HepG2 (cell line): ENCODE results near the gene MAP3K9. TPM values are rescaled to one million over a fixed set of nuclear protein-coding genes. Genes with fewer than 3 reads are reported as not detected.

Experiments used
- CBX1 ChIP-seq: IDR thresholded peaks from one replicate; pipeline ENCODE4 v1.6.1; 2016; ENCODE audit warnings: antibody characterized with exemption, low read depth
- FOSL2 ChIP-seq: sonication (generic); formaldehyde crosslinking; IDR thresholded peaks from 2 replicates; pipeline ENCODE4 v1.4.0; 2020; ENCODE audit warnings: missing genetic modification reagents
- IKZF1 ChIP-seq: fragments of 450-650 bp; IDR thresholded peaks from 2 replicates; pipeline ENCODE4 v1.7.1; 2016
- MEF2D ChIP-seq: sonication (generic); formaldehyde crosslinking; IDR thresholded peaks from 2 replicates; pipeline ENCODE4 v1.5.1; 2020; ENCODE audit warnings: mild to moderate bottlenecking, missing genetic modification reagents
- RAD51 ChIP-seq: fragments of 450-650 bp; IDR thresholded peaks from 2 replicates; pipeline ENCODE4 v1.6.1; 2016; ENCODE audit warnings: borderline replicate concordance
- RBM22 ChIP-seq: fragments of 200-400 bp; formaldehyde crosslinking; optimal IDR thresholded peaks from 2 replicates; pipeline ENCODE3; 2017; ENCODE audit warnings: mild to moderate bottlenecking, low read length, moderate library complexity
- SRF ChIP-seq: IDR thresholded peaks from 2 replicates; pipeline ENCODE4 v1.6.1; 2011; ENCODE audit warnings: mild to moderate bottlenecking, low read depth, low read length, moderate library complexity
- SRY ChIP-seq: sonication (generic); formaldehyde crosslinking; IDR thresholded peaks from 2 replicates; pipeline ENCODE4 v1.8.0; 2022; ENCODE audit warnings: mild to moderate bottlenecking, missing genetic modification reagents
- YY1 ChIP-seq: IDR thresholded peaks from 2 replicates; pipeline ENCODE4 v1.6.1; 2011; ENCODE audit warnings: low read length, low read depth, moderate library complexity, mild to moderate bottlenecking; ENCODE audit not compliant: insufficient read depth, insufficient replicate concordance
- ZFP36L2 ChIP-seq: sonication (generic); formaldehyde crosslinking; IDR thresholded peaks from 2 replicates; pipeline ENCODE4 v1.4.0; 2020; ENCODE audit warnings: missing genetic modification reagents
- ZKSCAN5 ChIP-seq: sonication (generic); formaldehyde crosslinking; IDR thresholded peaks from 2 replicates; pipeline ENCODE4 v1.5.1; 2020; ENCODE audit warnings: mild to moderate bottlenecking, missing genetic modification reagents
- ZNF136 ChIP-seq: sonication (generic); formaldehyde crosslinking; IDR thresholded peaks from 2 replicates; pipeline ENCODE4 v1.8.1; 2022; ENCODE audit warnings: low read depth, mild to moderate bottlenecking, moderate library complexity, missing genetic modification reagents
- ZNF143 ChIP-seq: sonication (generic); formaldehyde crosslinking; IDR thresholded peaks from 2 replicates; pipeline ENCODE4 v1.4.0; 2020; ENCODE audit warnings: missing genetic modification reagents
- ZNF207 ChIP-seq: fragments of 450-650 bp; IDR thresholded peaks from 2 replicates; pipeline ENCODE4 v1.6.1; 2016; ENCODE audit warnings: antibody characterized with exemption, borderline replicate concordance
- ZNF598 ChIP-seq: sonication (generic); formaldehyde crosslinking; IDR thresholded peaks from 2 replicates; pipeline ENCODE4 v1.5.1; 2020; ENCODE audit warnings: mild to moderate bottlenecking, missing genetic modification reagents, borderline replicate concordance
- ZNF670 ChIP-seq: sonication (generic); formaldehyde crosslinking; IDR thresholded peaks from 2 replicates; pipeline ENCODE4 v1.8.0; 2022; ENCODE audit warnings: mild to moderate bottlenecking, missing genetic modification reagents, borderline replicate concordance
- ZNF709 ChIP-seq: sonication (generic); formaldehyde crosslinking; IDR thresholded peaks from 2 replicates; pipeline ENCODE4 v1.5.0; 2020; ENCODE audit warnings: mild to moderate bottlenecking, missing genetic modification reagents
- ZNF724P ChIP-seq: sonication (generic); formaldehyde crosslinking; IDR thresholded peaks from 2 replicates; pipeline ENCODE4 v1.8.0; 2022; ENCODE audit warnings: missing genetic modification reagents, borderline replicate concordance
- ZNF768 ChIP-seq: sonication (generic); formaldehyde crosslinking; IDR thresholded peaks from 2 replicates; pipeline ENCODE4 v1.4.0; 2020; ENCODE audit warnings: missing genetic modification reagents
- polyA plus RNA-seq, 8 experiments: library from polyadenylated mRNA; depleted of rRNA in 3 of 8; stranded (reverse) in 7 of 8; unstranded in 1 of 8; fragments of >200 nt; fragmentation: Illumina TruSeq in 4 of 8; extraction: Trizol in 4 of 8; gene quantifications; 2 replicates each; pipeline versions ENCODE4 v1.2.1 to v1.2.3, GENCODE V29; 2011 to 2016; ENCODE audit warnings: low read depth in 4 of 8, missing spikeins in 1 of 8, mixed read lengths in 1 of 8; ENCODE audit not compliant: insufficient read depth in 1 of 8
- total RNA-seq, 5 experiments: library from RNA; depleted of rRNA; stranded (reverse); fragments of >200 nt; fragmentation: Illumina TruSeq; extraction: Trizol; gene quantifications; 2 replicates each; pipeline ENCODE4 v1.2.3, GENCODE V29; 2016; ENCODE audit warnings: low read depth in 1 of 5
- TF ChIP-seq, protein P1 (sequence below): fragments of 450-650 bp; IDR thresholded peaks from 2 replicates; pipeline ENCODE4 v1.6.1; 2017; ENCODE audit warnings: mild to moderate bottlenecking
- TF ChIP-seq, protein P2 (sequence below): IDR thresholded peaks from 2 replicates; pipeline ENCODE4 v1.6.1; 2016; ENCODE audit warnings: missing compliant biosample characterization, missing genetic modification reagents, borderline replicate concordance
- TF ChIP-seq, protein P3 (sequence below): sonication (generic); formaldehyde crosslinking; IDR thresholded peaks from 2 replicates; pipeline ENCODE4 v1.5.0; 2020; ENCODE audit warnings: missing genetic modification reagents
- TF ChIP-seq, protein P4 (sequence below): sonication (generic); formaldehyde crosslinking; IDR thresholded peaks from 2 replicates; pipeline ENCODE4 v1.5.0; 2020; ENCODE audit warnings: missing genetic modification reagents, mild to moderate bottlenecking, borderline replicate concordance
- TF ChIP-seq, protein P5 (sequence below): sonication (generic); formaldehyde crosslinking; IDR thresholded peaks from 2 replicates; pipeline ENCODE4 v1.4.0; 2020; ENCODE audit warnings: mild to moderate bottlenecking, missing genetic modification reagents

MAP3K9 gene
- total and polyA plus RNA-seq, 2 of the 13 experiments (the other 11 are each of a cell fraction or from before 2014, with no cell fraction given), result 4.3 to 4.5 TPM

DNA sequence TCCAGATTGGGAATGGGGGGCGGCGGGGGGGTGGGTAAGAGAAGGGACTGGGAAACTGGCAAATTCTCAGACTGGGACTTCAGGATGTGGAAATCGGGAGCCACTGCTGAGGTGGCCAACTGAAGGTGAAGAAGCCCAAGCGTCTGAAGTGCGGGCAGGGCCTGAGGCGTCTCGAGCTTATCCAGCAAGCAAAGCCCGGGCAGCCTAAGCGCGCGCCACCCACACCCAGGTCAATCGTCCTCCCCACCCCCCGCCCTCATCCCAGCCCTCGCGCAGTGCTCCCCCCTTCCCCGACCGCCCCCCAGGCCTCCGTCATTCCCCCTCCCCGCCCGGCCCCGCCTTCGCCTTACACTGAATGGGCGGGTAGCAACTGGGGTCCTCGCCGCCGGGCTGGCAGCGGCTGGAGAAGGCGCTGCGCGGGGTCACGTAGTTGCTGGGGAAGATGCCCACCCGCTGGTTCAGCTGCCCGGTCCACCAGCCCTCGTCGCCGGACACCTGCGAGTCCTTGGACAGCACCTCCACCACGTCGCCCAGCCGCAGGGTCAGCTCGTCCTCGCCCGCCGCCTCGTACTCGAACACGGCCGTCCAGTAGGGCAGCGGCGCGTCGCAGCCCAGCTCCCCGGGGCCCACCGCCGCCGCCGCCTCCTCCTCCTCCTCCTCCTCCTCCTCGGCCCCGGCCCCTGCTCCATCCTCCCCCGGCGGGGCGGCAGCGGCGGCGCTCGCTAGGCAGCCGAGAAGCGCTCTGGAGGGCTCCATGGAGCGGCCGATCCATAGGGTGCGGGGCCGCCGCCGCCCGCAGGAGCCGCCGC lies 693 bp downstream of the MAP3K9 start (continued):
- TF ChIP-seq ZNF724P (CRISPR knock-in tag), result no peak
- peak; percentile 33; the same call in 1 of the 2 replicates for TF ChIP-seq ZNF768 (CRISPR knock-in tag)
- TF ChIP-seq, protein P1, sequence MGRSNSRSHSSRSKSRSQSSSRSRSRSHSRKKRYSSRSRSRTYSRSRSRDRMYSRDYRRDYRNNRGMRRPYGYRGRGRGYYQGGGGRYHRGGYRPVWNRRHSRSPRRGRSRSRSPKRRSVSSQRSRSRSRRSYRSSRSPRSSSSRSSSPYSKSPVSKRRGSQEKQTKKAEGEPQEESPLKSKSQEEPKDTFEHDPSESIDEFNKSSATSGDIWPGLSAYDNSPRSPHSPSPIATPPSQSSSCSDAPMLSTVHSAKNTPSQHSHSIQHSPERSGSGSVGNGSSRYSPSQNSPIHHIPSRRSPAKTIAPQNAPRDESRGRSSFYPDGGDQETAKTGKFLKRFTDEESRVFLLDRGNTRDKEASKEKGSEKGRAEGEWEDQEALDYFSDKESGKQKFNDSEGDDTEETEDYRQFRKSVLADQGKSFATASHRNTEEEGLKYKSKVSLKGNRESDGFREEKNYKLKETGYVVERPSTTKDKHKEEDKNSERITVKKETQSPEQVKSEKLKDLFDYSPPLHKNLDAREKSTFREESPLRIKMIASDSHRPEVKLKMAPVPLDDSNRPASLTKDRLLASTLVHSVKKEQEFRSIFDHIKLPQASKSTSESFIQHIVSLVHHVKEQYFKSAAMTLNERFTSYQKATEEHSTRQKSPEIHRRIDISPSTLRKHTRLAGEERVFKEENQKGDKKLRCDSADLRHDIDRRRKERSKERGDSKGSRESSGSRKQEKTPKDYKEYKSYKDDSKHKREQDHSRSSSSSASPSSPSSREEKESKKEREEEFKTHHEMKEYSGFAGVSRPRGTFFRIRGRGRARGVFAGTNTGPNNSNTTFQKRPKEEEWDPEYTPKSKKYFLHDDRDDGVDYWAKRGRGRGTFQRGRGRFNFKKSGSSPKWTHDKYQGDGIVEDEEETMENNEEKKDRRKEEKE, result no peak
- no peak for TF ChIP-seq SRF
- TF ChIP-seq ZFP36L2, result no peak
- TF ChIP-seq ZNF136 (CRISPR knock-in tag), result no peak
- TF ChIP-seq, protein P2, sequence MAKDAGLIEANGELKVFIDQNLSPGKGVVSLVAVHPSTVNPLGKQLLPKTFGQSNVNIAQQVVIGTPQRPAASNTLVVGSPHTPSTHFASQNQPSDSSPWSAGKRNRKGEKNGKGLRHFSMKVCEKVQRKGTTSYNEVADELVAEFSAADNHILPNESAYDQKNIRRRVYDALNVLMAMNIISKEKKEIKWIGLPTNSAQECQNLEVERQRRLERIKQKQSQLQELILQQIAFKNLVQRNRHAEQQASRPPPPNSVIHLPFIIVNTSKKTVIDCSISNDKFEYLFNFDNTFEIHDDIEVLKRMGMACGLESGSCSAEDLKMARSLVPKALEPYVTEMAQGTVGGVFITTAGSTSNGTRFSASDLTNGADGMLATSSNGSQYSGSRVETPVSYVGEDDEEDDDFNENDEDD (CRISPR knock-in tag), result no peak
- peak; percentile 19 for TF ChIP-seq YY1
- TF ChIP-seq SRY (CRISPR knock-in tag), result no peak
- TF ChIP-seq ZNF670 (CRISPR knock-in tag), result no peak
- no peak for TF ChIP-seq ZNF598 (CRISPR knock-in tag)
- no peak for TF ChIP-seq CBX1
- no peak for TF ChIP-seq IKZF1
- TF ChIP-seq, protein P3, sequence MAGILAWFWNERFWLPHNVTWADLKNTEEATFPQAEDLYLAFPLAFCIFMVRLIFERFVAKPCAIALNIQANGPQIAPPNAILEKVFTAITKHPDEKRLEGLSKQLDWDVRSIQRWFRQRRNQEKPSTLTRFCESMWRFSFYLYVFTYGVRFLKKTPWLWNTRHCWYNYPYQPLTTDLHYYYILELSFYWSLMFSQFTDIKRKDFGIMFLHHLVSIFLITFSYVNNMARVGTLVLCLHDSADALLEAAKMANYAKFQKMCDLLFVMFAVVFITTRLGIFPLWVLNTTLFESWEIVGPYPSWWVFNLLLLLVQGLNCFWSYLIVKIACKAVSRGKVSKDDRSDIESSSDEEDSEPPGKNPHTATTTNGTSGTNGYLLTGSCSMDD (CRISPR knock-in tag), result no peak
- no peak for TF ChIP-seq ZNF207
- TF ChIP-seq ZKSCAN5, result no peak
- TF ChIP-seq MEF2D (CRISPR knock-in tag), result no peak
- TF ChIP-seq, protein P4, sequence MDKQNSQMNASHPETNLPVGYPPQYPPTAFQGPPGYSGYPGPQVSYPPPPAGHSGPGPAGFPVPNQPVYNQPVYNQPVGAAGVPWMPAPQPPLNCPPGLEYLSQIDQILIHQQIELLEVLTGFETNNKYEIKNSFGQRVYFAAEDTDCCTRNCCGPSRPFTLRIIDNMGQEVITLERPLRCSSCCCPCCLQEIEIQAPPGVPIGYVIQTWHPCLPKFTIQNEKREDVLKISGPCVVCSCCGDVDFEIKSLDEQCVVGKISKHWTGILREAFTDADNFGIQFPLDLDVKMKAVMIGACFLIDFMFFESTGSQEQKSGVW (CRISPR knock-in tag), result no peak
- TF ChIP-seq ZNF709 (CRISPR knock-in tag), result 0 out of 2 replicates have a peak, but pooled peaks have one; percentile 16
- no peak for TF ChIP-seq RBM22
- TF ChIP-seq RAD51, result no peak
- TF ChIP-seq, protein P5, sequence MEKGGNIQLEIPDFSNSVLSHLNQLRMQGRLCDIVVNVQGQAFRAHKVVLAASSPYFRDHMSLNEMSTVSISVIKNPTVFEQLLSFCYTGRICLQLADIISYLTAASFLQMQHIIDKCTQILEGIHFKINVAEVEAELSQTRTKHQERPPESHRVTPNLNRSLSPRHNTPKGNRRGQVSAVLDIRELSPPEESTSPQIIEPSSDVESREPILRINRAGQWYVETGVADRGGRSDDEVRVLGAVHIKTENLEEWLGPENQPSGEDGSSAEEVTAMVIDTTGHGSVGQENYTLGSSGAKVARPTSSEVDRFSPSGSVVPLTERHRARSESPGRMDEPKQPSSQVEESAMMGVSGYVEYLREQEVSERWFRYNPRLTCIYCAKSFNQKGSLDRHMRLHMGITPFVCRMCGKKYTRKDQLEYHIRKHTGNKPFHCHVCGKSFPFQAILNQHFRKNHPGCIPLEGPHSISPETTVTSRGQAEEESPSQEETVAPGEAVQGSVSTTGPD (CRISPR knock-in tag), result no peak
- no peak for TF ChIP-seq ZNF143
- no peak for TF ChIP-seq FOSL2 (CRISPR knock-in tag)
